ENCODE measurements around the gene ERI2.
"Not testable (repeated sequence)": the region's sequence is repeated elsewhere in the genome, so short reads cannot be mapped to it uniquely, and the experiment has no call there.

ERI2 gene

GRCh38 chr16:20773679-20774078, 32.6 kb downstream of the ERI2 start:
- no peaks in the 10 kb centered on the region for H3K9me3 ChIP-seq (ENCODE audit: control insufficient read depth in 5 of 5, low read length in 5 of 5)
- no peaks in the 10 kb centered on the region for H3K27me3 ChIP-seq (ENCODE audit: control insufficient read depth in 5 of 5, insufficient read depth in 4 of 5, low read length in 5 of 5)
- H3K4me1 ChIP-seq (ENCODE audit: control insufficient read depth in 5 of 5, insufficient read depth in 5 of 5, low read length in 5 of 5) = no peaks in the 10 kb centered on the region
- H3K27ac ChIP-seq (ENCODE audit: low read depth, low read length) = no peak overlapping the region
- peaks cover 0 to 5% (median 0%) of the 10 kb centered on the region in 5 donors for H3K36me3 ChIP-seq (ENCODE audit: control insufficient read depth in 5 of 5, insufficient read depth in 5 of 5, low read length in 5 of 5)
- H3K4me3 ChIP-seq (ENCODE audit: low read depth in 1 of 5, low read length in 5 of 5) = no peak overlapping the region
- no peak overlapping the region for H3K9ac ChIP-seq (ENCODE audit: low read length in 5 of 5)

GRCh38 chr16:20768818-20769217, 37.5 kb downstream of the ERI2 start:
- Histone ChIP-seq H3K9me3 (ENCODE audit: control insufficient read depth in 5 of 5, low read length in 5 of 5) (no peaks in the 10 kb centered on the region), H3K27ac (ENCODE audit: low read depth, low read length) (no peak overlapping the region), H3K4me3 (ENCODE audit: low read depth in 1 of 5, low read length in 5 of 5) (no peak overlapping the region), H3K27me3 (ENCODE audit: control insufficient read depth in 5 of 5, insufficient read depth in 4 of 5, low read length in 5 of 5) (no peaks in the 10 kb centered on the region), H3K4me1 (ENCODE audit: control insufficient read depth in 5 of 5, insufficient read depth in 5 of 5, low read length in 5 of 5) (peaks cover 0 to 3% (median 0%) of the 10 kb centered on the region in 5 donors), H3K36me3 (ENCODE audit: control insufficient read depth in 5 of 5, insufficient read depth in 5 of 5, low read length in 5 of 5) (no peaks in the 10 kb centered on the region), H3K9ac (ENCODE audit: low read length in 5 of 5) (no peak overlapping the region)

GRCh38 chr16:20768121-20768520, 38.2 kb downstream of the ERI2 start:
- Histone ChIP-seq H3K9ac (ENCODE audit: low read length in 5 of 5) (no peak overlapping the region), H3K27me3 (ENCODE audit: control insufficient read depth in 5 of 5, insufficient read depth in 4 of 5, low read length in 5 of 5) (no peaks in the 10 kb centered on the region), H3K9me3 (ENCODE audit: control insufficient read depth in 5 of 5, low read length in 5 of 5) (no peaks in the 10 kb centered on the region), H3K4me3 (ENCODE audit: low read depth in 1 of 5, low read length in 5 of 5) (no peak overlapping the region), H3K27ac (ENCODE audit: low read depth, low read length) (no peak overlapping the region), H3K4me1 (ENCODE audit: control insufficient read depth in 5 of 5, insufficient read depth in 5 of 5, low read length in 5 of 5) (peaks cover 0 to 3% (median 2%) of the 10 kb centered on the region in 5 donors), H3K36me3 (ENCODE audit: control insufficient read depth in 5 of 5, insufficient read depth in 5 of 5, low read length in 5 of 5) (no peaks in the 10 kb centered on the region)

- H3K27ac ChIP-seq (ENCODE audit: low read depth, low read length) = no peak overlapping the region
- no peak overlapping the region for H3K9ac ChIP-seq (ENCODE audit: low read length in 5 of 5)
- no peaks in the 10 kb centered on the region for H3K36me3 ChIP-seq (ENCODE audit: control insufficient read depth in 5 of 5, insufficient read depth in 5 of 5, low read length in 5 of 5)
- no peaks in the 10 kb centered on the region for H3K27me3 ChIP-seq (ENCODE audit: control insufficient read depth in 5 of 5, insufficient read depth in 4 of 5, low read length in 5 of 5)
- H3K4me1 ChIP-seq (ENCODE audit: control insufficient read depth in 5 of 5, insufficient read depth in 5 of 5, low read length in 5 of 5) = peaks cover 0 to 3% (median 3%) of the 10 kb centered on the region in 5 donors
- no peaks in the 10 kb centered on the region for H3K9me3 ChIP-seq (ENCODE audit: control insufficient read depth in 5 of 5, low read length in 5 of 5)
- no peak overlapping the region for H3K4me3 ChIP-seq (ENCODE audit: low read depth in 1 of 5, low read length in 5 of 5)
Measured at GRCh38 chr16:20767577-20767976, 38.7 kb downstream of the ERI2 start.

- Histone ChIP-seq H3K4me1 (ENCODE audit: control insufficient read depth in 5 of 5, insufficient read depth in 5 of 5, low read length in 5 of 5) (peaks cover 0 to 3% (median 3%) of the 10 kb centered on the region in 5 donors), H3K4me3 (ENCODE audit: low read depth in 1 of 5, low read length in 5 of 5) (no peak overlapping the region), H3K27me3 (ENCODE audit: control insufficient read depth in 5 of 5, insufficient read depth in 4 of 5, low read length in 5 of 5) (no peaks in the 10 kb centered on the region), H3K36me3 (ENCODE audit: control insufficient read depth in 5 of 5, insufficient read depth in 5 of 5, low read length in 5 of 5) (no peaks in the 10 kb centered on the region), H3K27ac (ENCODE audit: low read depth, low read length) (no peak overlapping the region), H3K9ac (ENCODE audit: low read length in 5 of 5) (no peak overlapping the region), H3K9me3 (ENCODE audit: control insufficient read depth in 5 of 5, low read length in 5 of 5) (no peaks in the 10 kb centered on the region)
Measured at GRCh38 chr16:20766294-20766693, 40.0 kb downstream of the ERI2 start.

GRCh38 chr16:20765732-20766131, 40.5 kb downstream of the ERI2 start:
- Histone ChIP-seq H3K4me1 (ENCODE audit: control insufficient read depth in 5 of 5, insufficient read depth in 5 of 5, low read length in 5 of 5) (peaks cover 0 to 3% (median 3%) of the 10 kb centered on the region in 5 donors), H3K27ac (ENCODE audit: low read depth, low read length) (no peak overlapping the region), H3K4me3 (ENCODE audit: low read depth in 1 of 5, low read length in 5 of 5) (no peak overlapping the region), H3K36me3 (ENCODE audit: control insufficient read depth in 5 of 5, insufficient read depth in 5 of 5, low read length in 5 of 5) (no peaks in the 10 kb centered on the region), H3K9me3 (ENCODE audit: control insufficient read depth in 5 of 5, low read length in 5 of 5) (no peaks in the 10 kb centered on the region), H3K9ac (ENCODE audit: low read length in 5 of 5) (no peak overlapping the region), H3K27me3 (ENCODE audit: control insufficient read depth in 5 of 5, insufficient read depth in 4 of 5, low read length in 5 of 5) (no peaks in the 10 kb centered on the region)

GRCh38 chr16:20764448-20764847, 41.8 kb downstream of the ERI2 start:
- not testable (repeated sequence) for H3K4me3 ChIP-seq (ENCODE audit: low read depth in 1 of 5, low read length in 5 of 5); H3K4me1 ChIP-seq (ENCODE audit: control insufficient read depth in 5 of 5, insufficient read depth in 5 of 5, low read length in 5 of 5); H3K27me3 ChIP-seq (ENCODE audit: control insufficient read depth in 5 of 5, insufficient read depth in 4 of 5, low read length in 5 of 5); H3K9ac ChIP-seq (ENCODE audit: low read length in 5 of 5); H3K27ac ChIP-seq (ENCODE audit: low read depth, low read length); H3K36me3 ChIP-seq (ENCODE audit: control insufficient read depth in 5 of 5, insufficient read depth in 5 of 5, low read length in 5 of 5); H3K9me3 ChIP-seq (ENCODE audit: control insufficient read depth in 5 of 5, low read length in 5 of 5)

- no peaks in the 10 kb centered on the region for H3K27me3 ChIP-seq (ENCODE audit: control insufficient read depth in 5 of 5, insufficient read depth in 4 of 5, low read length in 5 of 5)
- peaks cover 0 to 3% (median 3%) of the 10 kb centered on the region in 5 donors for H3K4me1 ChIP-seq (ENCODE audit: control insufficient read depth in 5 of 5, insufficient read depth in 5 of 5, low read length in 5 of 5)
- H3K36me3 ChIP-seq (ENCODE audit: control insufficient read depth in 5 of 5, insufficient read depth in 5 of 5, low read length in 5 of 5) = no peaks in the 10 kb centered on the region
- peak within 1 kb of the TSS; percentile 49 to 63 (median 55) for H3K4me3 ChIP-seq (ENCODE audit: low read depth in 1 of 5, low read length in 5 of 5)
- peak within 1 kb of the TSS in 3 of 5 donors; percentile 28 to 33 (median 31) for H3K9ac ChIP-seq (ENCODE audit: low read length in 5 of 5)
- H3K27ac ChIP-seq (ENCODE audit: low read depth, low read length) = peak within 1 kb of the TSS; percentile 15
- no peaks in the 10 kb centered on the region for H3K9me3 ChIP-seq (ENCODE audit: control insufficient read depth in 5 of 5, low read length in 5 of 5)
Measured at GRCh38 chr16:20763461-20764232, 42.6 kb downstream of the ERI2 start, which contains the start of gene ACSM3. TSS of gene ACSM3 (plus strand) at chr16:20764014. CDS start at chr16:20770035, 6,021 bp downstream.

GRCh38 chr16:20762404-20763123, 43.7 kb downstream of the ERI2 start:
- no peak overlapping the region for H3K9ac ChIP-seq (ENCODE audit: low read length in 5 of 5)
- no peak overlapping the region for H3K27ac ChIP-seq (ENCODE audit: low read depth, low read length)
- no peaks in the 10 kb centered on the region for H3K27me3 ChIP-seq (ENCODE audit: control insufficient read depth in 5 of 5, insufficient read depth in 4 of 5, low read length in 5 of 5)
- H3K4me1 ChIP-seq (ENCODE audit: control insufficient read depth in 5 of 5, insufficient read depth in 5 of 5, low read length in 5 of 5) = peaks cover 0 to 3% (median 3%) of the 10 kb centered on the region in 5 donors
- H3K4me3 ChIP-seq (ENCODE audit: low read depth in 1 of 5, low read length in 5 of 5) = no peak overlapping the region
- H3K9me3 ChIP-seq (ENCODE audit: control insufficient read depth in 5 of 5, low read length in 5 of 5) = no peaks in the 10 kb centered on the region
- H3K36me3 ChIP-seq (ENCODE audit: control insufficient read depth in 5 of 5, insufficient read depth in 5 of 5, low read length in 5 of 5) = no peaks in the 10 kb centered on the region

GRCh38 chr16:20761175-20761574, 45.1 kb downstream of the ERI2 start:
- Histone ChIP-seq H3K9me3 (ENCODE audit: control insufficient read depth in 5 of 5, low read length in 5 of 5) (no peaks in the 10 kb centered on the region), H3K9ac (ENCODE audit: low read length in 5 of 5) (no peak overlapping the region)

More at GRCh38 chr16:20761175-20761574, 45.1 kb downstream of the ERI2 start:
- Histone ChIP-seq H3K27ac (ENCODE audit: low read depth, low read length) (no peak overlapping the region), H3K4me3 (ENCODE audit: low read depth in 1 of 5, low read length in 5 of 5) (no peak overlapping the region), H3K4me1 (ENCODE audit: control insufficient read depth in 5 of 5, insufficient read depth in 5 of 5, low read length in 5 of 5) (peaks cover 0 to 3% (median 3%) of the 10 kb centered on the region in 5 donors), H3K27me3 (ENCODE audit: control insufficient read depth in 5 of 5, insufficient read depth in 4 of 5, low read length in 5 of 5) (no peaks in the 10 kb centered on the region), H3K36me3 (ENCODE audit: control insufficient read depth in 5 of 5, insufficient read depth in 5 of 5, low read length in 5 of 5) (no peaks in the 10 kb centered on the region)
